Vagina (tissue), 2 donors: Measurements from ENCODE around the gene GAL3ST2. TPM values are rescaled to one million over a fixed set of nuclear protein-coding genes. Genes with fewer than 3 reads are reported as not detected.
A peak's percentile ranks its signal among the peaks of the same experiment; 100 is the strongest.

Experiments used
- DNase-seq, 2 donors: peaks; one replicate each; pipeline ENCODE4 v3.0.0-alpha.2; 2017; ENCODE audit errors: extremely low spot score in 2 of 2
- H3K27ac ChIP-seq: fragments of 200-600 bp; sonication (generic); one replicate; pipeline ENCODE4 v1.5.1; 2019
- H3K27me3 ChIP-seq: fragments of 200-600 bp; sonication (generic); one replicate; pipeline ENCODE4 v1.5.1; 2019
- H3K36me3 ChIP-seq, 2 donors: fragments of 200-600 bp; sonication (generic); one replicate each; pipeline ENCODE4 v1.5.1; 2017 to 2019
- H3K4me1 ChIP-seq: fragments of 200-600 bp; sonication (generic); one replicate; pipeline ENCODE4 v1.5.1; 2019
- H3K4me3 ChIP-seq, 2 donors: fragments of 200-600 bp; sonication (generic); 1 replicate in 1 of 2; 2 replicates in 1 of 2; pipeline ENCODE4 v1.5.1; 2016 to 2019
- H3K9me3 ChIP-seq: fragments of 200-600 bp; sonication (generic); one replicate; pipeline ENCODE4 v1.5.1; 2019
- CTCF ChIP-seq, 3 experiments: fragments of 450-650 bp in 2 of 3; fragments of 200-600 bp in 1 of 3; sonication (generic) in 1 of 3; IDR thresholded peaks; one replicate each; pipeline ENCODE4 v1.5.1; 2017 to 2019; ENCODE audit warnings: antibody characterized with exemption in 3 of 3, mild to moderate bottlenecking in 2 of 3, moderate library complexity in 2 of 3
- POLR2A ChIP-seq, 2 donors: fragments of 450-650 bp; IDR thresholded peaks; one replicate each; pipeline ENCODE4 v1.6.1; 2017; ENCODE audit warnings: antibody characterized with exemption in 2 of 2, mild to moderate bottlenecking in 2 of 2, moderate library complexity in 2 of 2
- POLR2AphosphoS5 ChIP-seq, 2 donors: sonication (generic); formaldehyde crosslinking; IDR thresholded peaks; one replicate each; pipeline ENCODE4 v1.9.0; 2017; ENCODE audit warnings: antibody characterized with exemption in 2 of 2, mild to moderate bottlenecking in 2 of 2, low read depth in 1 of 2; ENCODE audit not compliant: insufficient read depth in 1 of 2
- intact Hi-C: fragments of 100-400 bp; cut with DNase I; formaldehyde crosslinking; loops from one replicate; pipeline ENCODE4 v1.15.1; 2023
- total RNA-seq: library from RNA; depleted of rRNA; stranded (reverse); fragments of >200 nt; gene quantifications from one replicate; pipeline ENCODE4 v1.2.3, GENCODE V29; 2016

The GAL3ST2 gene
- total RNA-seq, 1 donor from 2014 or later: 0.98 TPM

GRCh38 chr2:241774419-241775222 is 2.0 kb upstream of the GAL3ST2 start:
- intact Hi-C loops: no loop called here

GRCh38 chr2:241775223-241776177 is 1.1 kb upstream of the GAL3ST2 start:
- H3K4me1 ChIP-seq: peaks cover 16% of the 10 kb centered on the region
- DNase-seq: peak; percentile 70 to 80
- intact Hi-C loops: no loop called here
- no peaks in the 10 kb centered on the region for H3K27me3 ChIP-seq
- H3K36me3 ChIP-seq: no peaks in the 10 kb centered on the region
- no peak overlapping the region for H3K27ac ChIP-seq
- H3K4me3 ChIP-seq: no peak overlapping the region
- no peaks in the 10 kb centered on the region for H3K9me3 ChIP-seq
- TF ChIP-seq CTCF (IDR thresholded peaks at IDR 0.05) (no peak), POLR2AphosphoS5 (IDR thresholded peaks at IDR 0.05; ENCODE audit: insufficient read depth in 1 of 2, low read depth in 1 of 2) (no peak), POLR2A (IDR thresholded peaks at IDR 0.05) (no peak)

More at GRCh38 chr2:241774419-241775222, 2.0 kb upstream of the GAL3ST2 start:
- TF ChIP-seq CTCF (IDR thresholded peaks at IDR 0.05) (no peak), POLR2AphosphoS5 (IDR thresholded peaks at IDR 0.05; ENCODE audit: insufficient read depth in 1 of 2, low read depth in 1 of 2) (no peak), POLR2A (IDR thresholded peaks at IDR 0.05) (no peak)
- Histone ChIP-seq H3K27ac (no peak overlapping the region), H3K36me3 (no peaks in the 10 kb centered on the region), H3K4me3 (no peak overlapping the region), H3K27me3 (no peaks in the 10 kb centered on the region), H3K4me1 (peaks cover 19% of the 10 kb centered on the region), H3K9me3 (no peaks in the 10 kb centered on the region)
- DNase-seq: peak; percentile 81 to 95

GRCh38 chr2:241777170-241777685 is 606 bp downstream of the GAL3ST2 start:
- DNase-seq: peak in 1 of 2 donors; percentile 40
- TF ChIP-seq POLR2A (IDR thresholded peaks at IDR 0.05): no peak
- no peak for TF ChIP-seq POLR2AphosphoS5 (IDR thresholded peaks at IDR 0.05; ENCODE audit: insufficient read depth in 1 of 2, low read depth in 1 of 2)
- no peak for TF ChIP-seq CTCF (IDR thresholded peaks at IDR 0.05)
- Histone ChIP-seq H3K4me3 (no peak overlapping the region), H3K4me1 (no peaks in the 10 kb centered on the region), H3K27me3 (no peaks in the 10 kb centered on the region), H3K27ac (no peak overlapping the region), H3K9me3 (no peaks in the 10 kb centered on the region), H3K36me3 (no peaks in the 10 kb centered on the region)
- intact Hi-C loops: no loop called here

- DNase-seq: peak in 1 of 2 donors; percentile 81
- Histone ChIP-seq H3K4me1 (no peaks in the 10 kb centered on the region), H3K27ac (no peak overlapping the region), H3K27me3 (no peaks in the 10 kb centered on the region), H3K4me3 (no peak overlapping the region), H3K36me3 (no peaks in the 10 kb centered on the region), H3K9me3 (no peaks in the 10 kb centered on the region)
- TF ChIP-seq POLR2A (IDR thresholded peaks at IDR 0.05): no peak
- no peak for TF ChIP-seq CTCF (IDR thresholded peaks at IDR 0.05)
- no peak for TF ChIP-seq POLR2AphosphoS5 (IDR thresholded peaks at IDR 0.05; ENCODE audit: insufficient read depth in 1 of 2, low read depth in 1 of 2)
- intact Hi-C loops: no loop called here
These were observed 1.3 kb downstream of the GAL3ST2 start for GRCh38 chr2:241777686-241778627.
